HG02623 (cell line): ENCODE results near the gene SCGB3A2.
"Not testable (repeated sequence)": the region's sequence is repeated elsewhere in the genome, so short reads cannot be mapped to it uniquely, and the experiment has no call there.

Experiments used
- ATAC-seq: cut with Tn5 transposase; IDR thresholded peaks from one replicate; pipeline ENCODE4 v1.9.1; 2021; ENCODE audit warnings: moderate library complexity; ENCODE audit not compliant: unreplicated experiment

The SCGB3A2 gene

GRCh38 chr5:147860641-147861025 is 17.9 kb upstream of the SCGB3A2 start:
- no peak for ATAC-seq

GRCh38 chr5:147863454-147864158 is 14.9 kb upstream of the SCGB3A2 start:
- no peak for ATAC-seq

- ATAC-seq, result no peak
Observed at GRCh38 chr5:147869112-147869511, 9.4 kb upstream of the SCGB3A2 start.

GRCh38 chr5:147869892-147870291 is 8.6 kb upstream of the SCGB3A2 start:
- ATAC-seq, result not testable (repeated sequence)

GRCh38 chr5:147871980-147872549 is 6.4 kb upstream of the SCGB3A2 start:
- not testable (repeated sequence) for ATAC-seq

- ATAC-seq, result not testable (repeated sequence)
Observed at GRCh38 chr5:147872744-147873435, 5.6 kb upstream of the SCGB3A2 start.

- not testable (repeated sequence) for ATAC-seq
Observed at GRCh38 chr5:147874118-147874875, 4.2 kb upstream of the SCGB3A2 start.

- ATAC-seq, result no peak
Observed at GRCh38 chr5:147874910-147875367, 3.6 kb upstream of the SCGB3A2 start.

- no peak for ATAC-seq
Observed at GRCh38 chr5:147876141-147876540, 2.4 kb upstream of the SCGB3A2 start.

GRCh38 chr5:147876626-147877025 is 1.9 kb upstream of the SCGB3A2 start:
- ATAC-seq, result no peak

GRCh38 chr5:147879784-147880183 is 1.3 kb downstream of the SCGB3A2 start:
- ATAC-seq, result no peak

GRCh38 chr5:147880487-147880886 is 2.0 kb downstream of the SCGB3A2 start:
- ATAC-seq, result no peak

GRCh38 chr5:147882586-147883313 is 4.2 kb downstream of the SCGB3A2 start:
- ATAC-seq, result no peak

- no peak for ATAC-seq
Observed at GRCh38 chr5:147887026-147887627, 8.6 kb downstream of the SCGB3A2 start.

- no peak for ATAC-seq
Observed at GRCh38 chr5:147887930-147888329, 9.4 kb downstream of the SCGB3A2 start.

- no peak for ATAC-seq
Observed at GRCh38 chr5:147892696-147893296, 14.3 kb downstream of the SCGB3A2 start.

GRCh38 chr5:147893820-147894219 is 15.3 kb downstream of the SCGB3A2 start:
- no peak for ATAC-seq

- ATAC-seq, result no peak
Observed at GRCh38 chr5:147895864-147896263, 17.4 kb downstream of the SCGB3A2 start.

- no peak for ATAC-seq
Observed at GRCh38 chr5:147898875-147899401, 20.4 kb downstream of the SCGB3A2 start.
